Pancreas (tissue), 10 donors: ENCODE results near the gene UBE2L5. TPM values are rescaled to one million over a fixed set of nuclear protein-coding genes. Genes with fewer than 3 reads are reported as not detected.

Experiments
- ATAC-seq, 4 donors: fragments of 200-7000 bp; cut with Tn5 transposase; one replicate each; pipeline versions ENCODE4 v1.8.0 to v1.9.1; 2020; ENCODE audit warnings: mild to moderate bottlenecking in 4 of 4, moderate library complexity in 4 of 4
- DNase-seq, 6 donors: peaks; one replicate each; pipeline ENCODE4 v3.0.0-alpha.2; 2020
- FAIRE-seq: peaks from 2 replicates; lab custom pipeline; 2012; peaks lifted over from hg19 to GRCh38; lab: Jason Lieb, UNC
- H3K27ac ChIP-seq, 4 donors: fragments of 200-600 bp; sonication (generic); 1 replicate in 3 of 4; 2 replicates in 1 of 4; pipeline versions ENCODE4 v1.5.0 to v1.8.0; 2020
- H3K27me3 ChIP-seq, 4 donors: fragments of 200-600 bp; one replicate each; pipeline ENCODE4 v1.8.0; 2021
- H3K36me3 ChIP-seq, 3 donors: fragments of 200-600 bp; sonication (generic) in 1 of 3; one replicate each; pipeline versions ENCODE4 v1.5.0 to v1.8.0; 2020 to 2021
- H3K4me1 ChIP-seq, 3 donors: fragments of 200-600 bp; one replicate each; pipeline ENCODE4 v1.8.0; 2021
- H3K4me3 ChIP-seq, 4 donors: fragments of 200-600 bp; sonication (generic) in 2 of 4; one replicate each; pipeline versions ENCODE4 v1.5.0 to v1.8.0; 2020 to 2021
- H3K9me3 ChIP-seq, 4 donors: fragments of 200-600 bp; one replicate each; pipeline ENCODE4 v1.8.0; 2021
- CTCF ChIP-seq, 4 donors: fragments of 200-600 bp; sonication (generic) in 3 of 4; IDR thresholded peaks; one replicate each; pipeline versions ENCODE4 v1.5.0 to v1.8.0; 2021; ENCODE audit warnings: antibody characterized with exemption in 4 of 4
- WGBS, 2 donors: extraction: QIAGEN DNeasy Blood & Tissue Kit; methylation state at CpG; one replicate each; pipeline ENCODE4 v1.1.7; 2013; 5-methylcytosine and 5-hydroxymethylcytosine counted together
- intact Hi-C, 3 donors: fragments of 100-400 bp; cut with DNase I; formaldehyde crosslinking; loops; one replicate each; pipeline versions ENCODE4 v1.11.1 to v1.14.2; 2022
- polyA plus RNA-seq, 2 donors: library from polyadenylated mRNA; stranded (reverse); fragments of 200-250 nt; gene quantifications; one replicate each; pipeline ENCODE4 v1.2.3, GENCODE V29; 2013
- total RNA-seq, 6 donors: library from RNA; stranded (reverse); fragmentation: NEBNext Ultra II Directional in 4 of 6; extraction: Animal tissue kit (Norgen Biotek cat#: 25700) in 4 of 6; gene quantifications; one replicate each; pipeline versions ENCODE4 v1.2.1 to v1.2.4, GENCODE V29; 2021 to 2023
- donor health status: healthy with polysubstance abuse.
- donor health status: DM: no; HTN: no; CAD: no; lungs with moderate emphysema.
- donor health status: DM: no; HTN: no; CAD: no.
- donor health status: control.
- donor health status: control.
- donor health status: Bipolar disorder and iron deficiency.
- donor health status: DM: yes; HTN: yes; CAD: no.
- donor health status: DM: no; HTN: no; CAD: no.
- donor health status: DM: no; HTN: no; CAD: no.
- donor health status: DM: yes; HTN: yes; CAD: no.

The UBE2L5 gene
- total and polyA plus RNA-seq, 8 donors = 0.02 TPM; not detected in 7

- intact Hi-C loops = loop anchor here in 1 of 3 donors (10.0 kb wide), 1 partner anchor 254 kb away; no protein-coding TSS in a partner anchor
- Histone ChIP-seq H3K9me3 (no peaks in the 10 kb centered on the region), H3K4me1 (no peaks in the 10 kb centered on the region), H3K27ac (no peak overlapping the region), H3K27me3 (no peaks in the 10 kb centered on the region), H3K4me3 (no peak overlapping the region), H3K36me3 (no peaks in the 10 kb centered on the region)
- TF ChIP-seq CTCF (IDR thresholded peaks at IDR 0.05) = no peak
- DNase-seq (no peak), ATAC-seq (peak in 1 of 4 donors; percentile 29), FAIRE-seq (no peak)
- 72 to 77% methylated on average over 15 of the region's 15 CpGs for whole genome bisulfite sequencing, 2 donors
Observed at GRCh38 chr13:30388406-30389283, 33.6 kb upstream of the UBE2L5 start.

- FAIRE-seq (no peak), DNase-seq (no peak), ATAC-seq (no peak)
- H3K4me3 ChIP-seq = no peak overlapping the region
- no peaks in the 10 kb centered on the region for H3K36me3 ChIP-seq
- no peaks in the 10 kb centered on the region for H3K9me3 ChIP-seq
- no peak for TF ChIP-seq CTCF (IDR thresholded peaks at IDR 0.05)
- H3K4me1 ChIP-seq = peaks cover 0 to 3% (median 0%) of the 10 kb centered on the region in 3 donors
- H3K27ac ChIP-seq = no peak overlapping the region
- H3K27me3 ChIP-seq = no peaks in the 10 kb centered on the region
- 80 to 82% methylated on average over 9 of the region's 9 CpGs for WGBS, 2 donors
- intact Hi-C loops = no loop called here
Observed at GRCh38 chr13:30391956-30392680, 30.2 kb upstream of the UBE2L5 start.

- TF ChIP-seq CTCF (IDR thresholded peaks at IDR 0.05) = no peak
- H3K27ac ChIP-seq = no peak overlapping the region
- peaks cover 0 to 3% (median 0%) of the 10 kb centered on the region in 3 donors for H3K4me1 ChIP-seq
- H3K9me3 ChIP-seq = no peaks in the 10 kb centered on the region
- DNase-seq = no peak
- H3K4me3 ChIP-seq = no peak overlapping the region
- intact Hi-C loops = no loop called here
- ATAC-seq = no peak
- H3K36me3 ChIP-seq = no peaks in the 10 kb centered on the region
- FAIRE-seq = no peak
- no peaks in the 10 kb centered on the region for H3K27me3 ChIP-seq
- WGBS, 2 donors = 70 to 76% methylated on average over 5 of the region's 5 CpGs
Observed at GRCh38 chr13:30392681-30393045, 29.6 kb upstream of the UBE2L5 start.

- FAIRE-seq = no peak
- Histone ChIP-seq H3K4me3 (peak overlapping the region; percentile 27 to 56 (median 46)), H3K27ac (peak overlapping the region; percentile 82 to 98 (median 90)), H3K27me3 (no peaks in the 10 kb centered on the region), H3K36me3 (no peaks in the 10 kb centered on the region), H3K9me3 (no peaks in the 10 kb centered on the region), H3K4me1 (peaks cover 0 to 3% (median 0%) of the 10 kb centered on the region in 3 donors)
- intact Hi-C loops = no loop called here
- DNase-seq = no peak
- peak; percentile 18 to 43 (median 31) for ATAC-seq
- TF ChIP-seq CTCF (IDR thresholded peaks at IDR 0.05) = no peak
- WGBS, 2 donors = 0% methylated on average over 7 of the region's 7 CpGs
Observed at GRCh38 chr13:30394751-30395191, 27.5 kb upstream of the UBE2L5 start.
